HEK293T (cell line): ENCODE data around the gene FLT4.

Experiments
- ARNT ChIP-seq: fragments of 450-650 bp; IDR thresholded peaks from 2 replicates; pipeline ENCODE4 v1.6.1; 2017; ENCODE audit warnings: mild to moderate bottlenecking
- BHLHE40 ChIP-seq: fragments of 450-650 bp; IDR thresholded peaks from 2 replicates; pipeline ENCODE4 v1.6.1; 2016; ENCODE audit warnings: mild to moderate bottlenecking, moderate library complexity, borderline replicate concordance
- ELF4 ChIP-seq: fragments of 450-650 bp; IDR thresholded peaks from 2 replicates; pipeline ENCODE4 v1.6.1; 2017; ENCODE audit warnings: antibody characterized with exemption
- FOXA1 ChIP-seq: fragments of 450-650 bp; IDR thresholded peaks from 2 replicates; pipeline ENCODE4 v1.6.1; 2016; ENCODE audit warnings: mild to moderate bottlenecking
- FOXK2 ChIP-seq: fragments of 450-650 bp; IDR thresholded peaks from 2 replicates; pipeline ENCODE4 v1.6.1; 2016; ENCODE audit warnings: mild to moderate bottlenecking
- FOXM1 ChIP-seq: fragments of 450-650 bp; IDR thresholded peaks from 2 replicates; pipeline ENCODE4 v1.6.1; 2017; ENCODE audit warnings: mild to moderate bottlenecking, borderline replicate concordance
- L3MBTL2 ChIP-seq: fragments of 450-650 bp; conservative IDR thresholded peaks from 2 replicates; pipeline ENCODE4 v1.6.1; 2016; ENCODE audit warnings: mild to moderate bottlenecking
- LEF1 ChIP-seq: fragments of 450-650 bp; IDR thresholded peaks from 2 replicates; pipeline ENCODE4 v1.6.1; 2017; ENCODE audit warnings: mild to moderate bottlenecking, borderline replicate concordance
- NFRKB ChIP-seq: fragments of 450-650 bp; IDR thresholded peaks from 2 replicates; pipeline ENCODE4 v1.6.1; 2016; ENCODE audit warnings: mild to moderate bottlenecking, moderate library complexity
- PKNOX1 ChIP-seq: fragments of 450-650 bp; IDR thresholded peaks from 2 replicates; pipeline ENCODE4 v1.6.1; 2016
- SUZ12 ChIP-seq: fragments of 450-650 bp; IDR thresholded peaks from 2 replicates; pipeline ENCODE4 v1.6.1; 2016; ENCODE audit warnings: mild to moderate bottlenecking
- ZNF384 ChIP-seq: fragments of 450-650 bp; IDR thresholded peaks from 2 replicates; pipeline ENCODE4 v1.6.1; 2016

GRCh38 chr5:180633283-180634177 lies 15.9 kb downstream of the FLT4 start:
- TF ChIP-seq PKNOX1 (no peak), LEF1 (no peak), L3MBTL2 (no peak), FOXM1 (no peak), ZNF384 (no peak), ELF4 (no peak), SUZ12 (no peak), BHLHE40 (no peak), NFRKB (no peak), FOXA1 (no peak), ARNT (no peak), FOXK2 (no peak)
